GM13976 (cell line): Measurements from ENCODE around the gene CCM2.

Experiments used
- DNase-seq: peaks from one replicate; pipeline ENCODE4 v3.0.0; 2012; ENCODE audit warnings: low spot score
- CTCF ChIP-seq: IDR thresholded peaks from 2 replicates; pipeline ENCODE4 v1.5.1; 2012; ENCODE audit warnings: borderline replicate concordance, mild to moderate bottlenecking; ENCODE audit not compliant: insufficient read depth; ENCODE audit errors: extremely low read depth, missing control alignments, control extremely low read depth
- in situ Hi-C: fragments of 300-500 bp; cut with MboI; formaldehyde crosslinking; loops from one replicate; pipeline ENCODE4 v1.12.0; 2022; ENCODE audit warnings: low sequenced_read_pairs, mixed read lengths, inconsistent platforms; ENCODE audit not compliant: unreplicated experiment

CCM2 gene

DNA sequence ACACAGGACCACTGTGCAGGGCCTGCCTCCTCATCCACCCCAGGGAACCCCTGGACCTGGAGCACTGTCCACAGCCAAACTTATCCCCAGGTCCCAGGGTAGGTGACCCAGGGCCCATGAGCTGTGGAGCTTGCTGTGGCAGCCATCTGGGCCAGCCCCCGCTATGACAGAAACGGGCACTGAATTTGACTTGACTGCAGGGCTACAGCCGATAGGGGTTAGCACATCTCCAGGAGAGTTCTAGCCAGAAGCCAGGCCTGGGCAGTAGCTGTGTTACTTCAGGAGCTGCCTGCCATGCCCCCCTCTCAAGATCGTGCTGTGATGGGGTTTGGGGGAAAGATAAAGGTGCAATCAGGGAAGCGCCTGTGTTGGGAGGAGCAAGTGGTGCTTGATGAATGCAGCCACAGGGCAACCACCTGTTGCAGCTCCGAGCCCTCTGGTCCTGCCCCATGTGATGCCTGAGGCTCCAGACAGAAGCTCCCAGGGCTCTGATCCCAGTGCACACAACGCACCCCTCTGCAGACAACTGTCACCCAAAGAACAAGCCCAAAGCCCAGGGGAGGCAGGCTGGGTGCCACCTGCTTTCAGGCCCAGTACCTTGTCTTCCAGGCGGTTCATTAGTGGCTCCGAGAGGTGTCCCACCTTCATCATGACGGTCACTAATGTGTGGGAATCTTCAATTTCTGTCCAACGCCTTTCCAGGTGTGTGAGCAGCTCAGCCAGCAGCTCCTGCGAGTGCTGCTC lies 105.0 kb downstream of the CCM2 start:
- in situ Hi-C loops: no loop called here
- TF ChIP-seq CTCF: no peak
- DNase-seq: no peak

- in situ Hi-C loops: no loop called here
- TF ChIP-seq CTCF: no peak
- DNase-seq: no peak
These were observed 105.7 kb downstream of the CCM2 start for GRCh38 chr7:45105588-45106188.

GRCh38 chr7:45106820-45107219 lies 106.8 kb downstream of the CCM2 start:
- no peak for TF ChIP-seq CTCF
- no peak for DNase-seq
- in situ Hi-C loops: no loop called here

- in situ Hi-C loops: no loop called here
- TF ChIP-seq CTCF: no peak
- DNase-seq: no peak
These were observed 107.4 kb downstream of the CCM2 start for GRCh38 chr7:45107356-45107755.

- in situ Hi-C loops: no loop called here
- no peak for TF ChIP-seq CTCF
- no peak for DNase-seq
These were observed 108.9 kb downstream of the CCM2 start for GRCh38 chr7:45108863-45109262.

GRCh38 chr7:45111298-45112223 lies 111.6 kb downstream of the CCM2 start, which contains the start of gene TBRG4:
TSS of gene TBRG4 (minus strand) at chr7:45111697. CDS start at chr7:45109237, 2,460 bp downstream.
- in situ Hi-C loops: no loop called here
- peak; percentile 8 for TF ChIP-seq CTCF

More at GRCh38 chr7:45111298-45112223, 111.6 kb downstream of the CCM2 start, which contains the start of gene TBRG4:
- DNase-seq: peak; percentile 97
